HepG2 (cell line): ENCODE results near the gene TBATA. TPM values are rescaled to one million over a fixed set of nuclear protein-coding genes. Genes with fewer than 3 reads are reported as not detected.

Source experiments
- ATAC-seq: fragments of 200-7000 bp; cut with Tn5 transposase; 3 replicates; pipeline ENCODE4 v1.9.1; 2020; ENCODE audit warnings: mild to moderate bottlenecking, moderate library complexity
- BruUV-seq: library from RNA; stranded (reverse); fragments of 400-500 nt; replicated peaks from 2 replicates; lab custom pipeline; 2021; lab: Mats Ljungman, UMichigan
- CTCF ChIA-PET: fragments of 300-600 bp; formaldehyde crosslinking; extraction: SDS; loops from one replicate; lab custom pipeline; 2021; ENCODE audit warnings: low total read pairs, inconsistent platforms, low intra/inter-chr PET ratio; lab: Yijun Ruan, JAX
- POLR2A ChIA-PET: fragments of 350-600 bp; sonication (Branson Sonifier 250); formaldehyde crosslinking; loops from one replicate; lab custom pipeline; 2020; ENCODE audit warnings: antibody characterized with exemption, inconsistent platforms; lab: Yijun Ruan, JAX
- DNase-seq: peaks from one replicate; pipeline ENCODE4 v3.0.0-alpha.2; 2015; ENCODE audit warnings: low spot score
- FAIRE-seq: peaks from 3 replicates; lab custom pipeline; 2011; peaks lifted over from hg19 to GRCh38; lab: Jason Lieb, UNC
- H2AFZ ChIP-seq: one replicate; pipeline ENCODE4 v1.6.1; 2011; ENCODE audit warnings: low read length, inconsistent platforms
- H3K27ac ChIP-seq: fragments of 300-600 bp; 3 replicates; pipeline ENCODE4 v1.8.0; 2011; ENCODE audit warnings: mixed run types, mild to moderate bottlenecking, mixed read lengths, low read length, inconsistent platforms; ENCODE audit not compliant: insufficient read depth; ENCODE audit errors: extremely low read length
- H3K27me3 ChIP-seq, 2 experiments: fragments of 200-600 bp in 1 of 2; 2 replicates in 1 of 2; 3 replicates in 1 of 2; pipeline versions ENCODE4 v1.6.0 to v1.8.0; 2011; ENCODE audit warnings: low read length in 2 of 2, mild to moderate bottlenecking in 2 of 2, moderate library complexity in 2 of 2, inconsistent platforms in 1 of 2; ENCODE audit not compliant: insufficient read depth in 2 of 2, control insufficient read depth in 1 of 2
- H3K36me3 ChIP-seq, 2 experiments: fragments of 200-600 bp in 1 of 2; replicated peaks in 1 of 2; 2 replicates in 1 of 2; 3 replicates in 1 of 2; pipeline versions ENCODE4 v1.5.1 to v1.8.0; 2011; ENCODE audit warnings: low read length in 2 of 2, inconsistent platforms in 1 of 2; ENCODE audit not compliant: insufficient read depth in 2 of 2, control insufficient read depth in 1 of 2
- H3K4me1 ChIP-seq: 2 replicates; pipeline ENCODE4 v1.5.1; 2012; ENCODE audit warnings: low read length, inconsistent platforms; ENCODE audit not compliant: insufficient read depth
- H3K4me2 ChIP-seq: 2 replicates; pipeline ENCODE4 v1.6.0; 2011; ENCODE audit warnings: low read depth, low read length, inconsistent platforms
- H3K4me3 ChIP-seq, 3 experiments: fragments of 200-600 bp in 1 of 3; sonication (generic), shearing (Covaris generic) in 1 of 3; replicated peaks in 1 of 3; 2 replicates each; pipeline ENCODE4 v1.5.1; 2011 to 2016; ENCODE audit warnings: low read length in 3 of 3, inconsistent platforms in 2 of 3, low read depth in 2 of 3, mild to moderate bottlenecking in 2 of 3, control low read depth in 1 of 3, mixed read lengths in 1 of 3; ENCODE audit not compliant: insufficient read depth in 1 of 3
- H3K79me2 ChIP-seq: one replicate; pipeline ENCODE4 v1.6.1; 2011; ENCODE audit warnings: low read length, inconsistent platforms; ENCODE audit not compliant: insufficient read depth
- H3K9ac ChIP-seq: 2 replicates; pipeline ENCODE4 v1.6.0; 2011; ENCODE audit warnings: mild to moderate bottlenecking, low read depth, low read length, inconsistent platforms; ENCODE audit not compliant: insufficient read depth
- H3K9me3 ChIP-seq: 2 replicates; pipeline ENCODE4 v1.5.1; 2012; ENCODE audit warnings: mild to moderate bottlenecking, low read length
- H4K20me1 ChIP-seq: 2 replicates; pipeline ENCODE4 v1.6.0; 2011; ENCODE audit warnings: inconsistent platforms, mild to moderate bottlenecking, low read length, moderate library complexity; ENCODE audit not compliant: insufficient read depth
- CCAR2 ChIP-seq: fragments of 200-400 bp; formaldehyde crosslinking; optimal IDR thresholded peaks from 2 replicates; pipeline ENCODE3; 2018; ENCODE audit warnings: low read depth, mild to moderate bottlenecking, low read length, moderate library complexity
- IKZF4 ChIP-seq: sonication (generic); formaldehyde crosslinking; IDR thresholded peaks from 2 replicates; pipeline ENCODE4 v1.5.1; 2020; ENCODE audit warnings: borderline replicate concordance, mild to moderate bottlenecking, low read depth, missing genetic modification reagents; ENCODE audit errors: not compliant biosample characterization
- KLF9 ChIP-seq: IDR thresholded peaks from 2 replicates; pipeline ENCODE4 v1.6.1; 2016; ENCODE audit warnings: low read depth
- MTA1 ChIP-seq: sonication (generic); formaldehyde crosslinking; IDR thresholded peaks from 2 replicates; pipeline ENCODE4 v1.4.0; 2020; ENCODE audit warnings: missing genetic modification reagents, mild to moderate bottlenecking, borderline replicate concordance
- MTA3 ChIP-seq: sonication (generic); formaldehyde crosslinking; IDR thresholded peaks from 2 replicates; pipeline ENCODE4 v1.4.0; 2020; ENCODE audit warnings: missing genetic modification reagents
- NCOA5 ChIP-seq: sonication (generic); formaldehyde crosslinking; IDR thresholded peaks from 2 replicates; pipeline ENCODE4 v1.4.0; 2020; ENCODE audit warnings: missing genetic modification reagents
- NFYC ChIP-seq: IDR thresholded peaks from 2 replicates; pipeline ENCODE4 v1.6.1; 2016; ENCODE audit warnings: missing genetic modification reagents, missing compliant biosample characterization
- SRSF1 ChIP-seq: fragments of 200-400 bp; formaldehyde crosslinking; optimal IDR thresholded peaks from 2 replicates; pipeline ENCODE3; 2017; ENCODE audit warnings: mild to moderate bottlenecking, low read depth, low read length, moderate library complexity
- ZNF10 ChIP-seq: sonication (generic); formaldehyde crosslinking; IDR thresholded peaks from 2 replicates; pipeline ENCODE4 v1.4.0; 2020; ENCODE audit warnings: mild to moderate bottlenecking, low read depth, missing genetic modification reagents, borderline replicate concordance
- ZNF20 ChIP-seq: sonication (generic); formaldehyde crosslinking; IDR thresholded peaks from 2 replicates; pipeline ENCODE4 v1.4.0; 2020; ENCODE audit warnings: mild to moderate bottlenecking, moderate library complexity, missing genetic modification reagents
- ZNF883 ChIP-seq: sonication (generic); formaldehyde crosslinking; IDR thresholded peaks from 2 replicates; pipeline ENCODE4 v1.5.1; 2020; ENCODE audit warnings: mild to moderate bottlenecking, missing genetic modification reagents; ENCODE audit errors: not compliant biosample characterization
- WGBS: methylation state at CpG from one replicate; pipeline ENCODE4 v1.1.6; 2017; ENCODE audit warnings: low lambda C conversion rate; 5-methylcytosine and 5-hydroxymethylcytosine counted together
- in situ Hi-C: cut with HindIII; loops from 2 replicates; pipeline ENCODE4 v1.10.0; 2017; ENCODE audit warnings: low pct_unique_long_range_greater_than_20kb; ENCODE audit not compliant: extremely low pct_ligation_motif_present
- intact Hi-C: fragments of 100-400 bp; cut with micrococcal nuclease; formaldehyde crosslinking; loops from one replicate; pipeline ENCODE4 v1.10.0; 2022; ENCODE audit not compliant: unreplicated experiment
- polyA plus RNA-seq, 8 experiments: library from polyadenylated mRNA; depleted of rRNA in 3 of 8; stranded (reverse) in 7 of 8; unstranded in 1 of 8; fragments of >200 nt; fragmentation: Illumina TruSeq in 4 of 8; extraction: Trizol in 4 of 8; gene quantifications; 2 replicates each; pipeline versions ENCODE4 v1.2.1 to v1.2.3, GENCODE V29; 2011 to 2016; ENCODE audit warnings: low read depth in 4 of 8, missing spikeins in 1 of 8, mixed read lengths in 1 of 8; ENCODE audit not compliant: insufficient read depth in 1 of 8
- total RNA-seq, 5 experiments: library from RNA; depleted of rRNA; stranded (reverse); fragments of >200 nt; fragmentation: Illumina TruSeq; extraction: Trizol; gene quantifications; 2 replicates each; pipeline ENCODE4 v1.2.3, GENCODE V29; 2016; ENCODE audit warnings: low read depth in 1 of 5
- TF ChIP-seq, protein P1 (sequence below): sonication (generic); formaldehyde crosslinking; IDR thresholded peaks from 2 replicates; pipeline ENCODE4 v1.5.0; 2020; ENCODE audit warnings: mild to moderate bottlenecking, missing genetic modification reagents, borderline replicate concordance
- TF ChIP-seq, protein P2 (sequence below): sonication (generic); formaldehyde crosslinking; IDR thresholded peaks from 2 replicates; pipeline ENCODE4 v1.4.0; 2020; ENCODE audit warnings: missing genetic modification reagents
- TF ChIP-seq, protein P3 (sequence below): IDR thresholded peaks from 2 replicates; pipeline ENCODE4 v1.6.1; 2016; ENCODE audit warnings: missing compliant biosample characterization, missing genetic modification reagents, borderline replicate concordance

Gene TBATA
- total and polyA plus RNA-seq, 2 of the 13 experiments (the other 11 are each of a cell fraction or from before 2014, with no cell fraction given), result not detected

DNA sequence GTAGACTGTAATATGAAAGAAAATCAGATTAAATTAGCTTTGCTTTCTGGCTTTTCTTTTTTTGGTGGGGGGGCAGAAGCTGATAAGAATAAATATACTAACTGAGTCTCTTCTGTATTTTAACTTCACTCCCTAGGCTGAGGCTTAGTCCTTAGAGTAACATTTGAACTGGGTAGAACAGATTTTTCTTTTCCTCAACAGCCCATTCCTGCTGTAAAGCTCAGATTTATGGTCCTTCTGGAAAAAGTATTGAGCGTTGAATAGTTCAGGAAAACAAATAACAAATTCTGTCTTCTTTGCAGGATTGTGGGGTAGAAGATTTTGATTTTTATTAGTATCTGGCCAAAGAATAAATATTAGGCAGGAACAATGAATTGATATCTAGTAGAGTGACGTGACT, 48.4 kb upstream of the TBATA start:
- no peaks in the 10 kb centered on the region for H3K27me3 ChIP-seq
- no peak overlapping the region for H3K4me3 ChIP-seq
- H3K4me1 ChIP-seq, result peaks cover 52% of the 10 kb centered on the region
- H3K36me3 ChIP-seq, result peaks cover 0 to 3% of the 10 kb centered on the region in 2 experiments; a peak in 2 of 5 replicates
- no peak overlapping the region for H3K27ac ChIP-seq
- no peaks in the 10 kb centered on the region for H4K20me1 ChIP-seq
- 77% methylated on average over 2 of the region's 2 CpGs for WGBS
- intact Hi-C loops, result no loop called here
- FAIRE-seq, result no peak
- H3K4me2 ChIP-seq, result no peak overlapping the region
- POLR2A ChIA-PET, result no interaction called here
- H3K9me3 ChIP-seq, result peaks cover 6% of the 10 kb centered on the region; the same call in 1 of the 2 replicates
- BruUV-seq, result no TSS peak
- TF ChIP-seq ZNF20 (CRISPR knock-in tag), result no peak
- TF ChIP-seq SRSF1, result no peak
- TF ChIP-seq IKZF4 (CRISPR knock-in tag), result no peak
- TF ChIP-seq NFYC, result no peak
- no peak for ATAC-seq
- no peak overlapping the region for H3K9ac ChIP-seq
- CTCF ChIA-PET, result no interaction called here
- in situ Hi-C loops, result no loop called here
- no peak overlapping the region for H2AFZ ChIP-seq
- peaks cover 20% of the 10 kb centered on the region for H3K79me2 ChIP-seq
- DNase-seq, result no peak

DNA sequence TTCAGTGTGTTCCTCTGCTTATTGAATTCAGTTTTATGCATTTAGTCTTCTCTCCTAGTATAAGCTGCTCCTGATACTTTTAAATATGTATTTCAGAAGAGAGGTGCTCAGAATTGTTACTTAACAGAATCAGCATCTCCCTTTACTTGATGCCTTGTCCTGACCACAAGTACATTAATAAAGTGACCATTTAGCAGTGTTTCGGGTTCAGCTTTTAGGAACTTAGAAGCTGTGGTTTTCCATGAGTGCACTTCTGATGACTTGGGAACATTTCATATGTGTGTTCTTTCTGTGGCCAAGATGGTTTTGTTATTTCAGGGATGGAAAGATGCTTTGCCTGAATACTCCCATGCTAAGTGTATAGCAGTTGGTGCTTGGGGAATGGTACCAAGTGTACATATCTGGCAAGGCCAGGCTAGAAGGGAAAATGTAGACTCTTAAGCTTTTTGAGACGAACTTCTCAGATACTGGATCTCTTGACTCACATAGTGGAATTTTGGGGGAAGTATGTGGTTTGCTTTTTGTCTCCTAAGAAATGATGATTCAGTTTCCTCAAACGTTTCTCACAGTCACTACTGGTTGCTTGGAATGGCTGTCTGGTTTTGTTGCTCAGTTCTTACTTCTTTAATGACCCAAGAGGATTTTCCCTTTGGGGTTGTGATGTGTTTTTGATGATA, 47.8 kb upstream of the TBATA start:
- no peak overlapping the region for H3K4me2 ChIP-seq
- BruUV-seq, result no TSS peak
- no peaks in the 10 kb centered on the region for H3K27me3 ChIP-seq
- H4K20me1 ChIP-seq, result no peaks in the 10 kb centered on the region
- DNase-seq (no peak), FAIRE-seq (no peak), ATAC-seq (no peak)
- ChIA-PET CTCF (no interaction called here), POLR2A (no interaction called here)
- 93% methylated on average over 3 of the region's 3 CpGs for WGBS
- intact Hi-C loops, result no loop called here
- H3K36me3 ChIP-seq, result peaks cover 0 to 3% of the 10 kb centered on the region in 2 experiments; a peak in 2 of 5 replicates
- H3K79me2 ChIP-seq, result peaks cover 16% of the 10 kb centered on the region
- no peak overlapping the region for H2AFZ ChIP-seq
- in situ Hi-C loops, result no loop called here
- no peak overlapping the region for H3K4me3 ChIP-seq
- peaks cover 6% of the 10 kb centered on the region; the same call in 1 of the 2 replicates for H3K9me3 ChIP-seq
- no peak overlapping the region for H3K27ac ChIP-seq
- no peak overlapping the region for H3K9ac ChIP-seq
- peaks cover 58% of the 10 kb centered on the region for H3K4me1 ChIP-seq
- TF ChIP-seq NCOA5 (CRISPR knock-in tag) (no peak), KLF9 (no peak), CCAR2 (no peak), ZNF883 (CRISPR knock-in tag) (no peak), MTA1 (CRISPR knock-in tag) (no peak), ZNF10 (CRISPR knock-in tag) (no peak), MTA3 (CRISPR knock-in tag) (no peak)
- TF ChIP-seq, protein P1, sequence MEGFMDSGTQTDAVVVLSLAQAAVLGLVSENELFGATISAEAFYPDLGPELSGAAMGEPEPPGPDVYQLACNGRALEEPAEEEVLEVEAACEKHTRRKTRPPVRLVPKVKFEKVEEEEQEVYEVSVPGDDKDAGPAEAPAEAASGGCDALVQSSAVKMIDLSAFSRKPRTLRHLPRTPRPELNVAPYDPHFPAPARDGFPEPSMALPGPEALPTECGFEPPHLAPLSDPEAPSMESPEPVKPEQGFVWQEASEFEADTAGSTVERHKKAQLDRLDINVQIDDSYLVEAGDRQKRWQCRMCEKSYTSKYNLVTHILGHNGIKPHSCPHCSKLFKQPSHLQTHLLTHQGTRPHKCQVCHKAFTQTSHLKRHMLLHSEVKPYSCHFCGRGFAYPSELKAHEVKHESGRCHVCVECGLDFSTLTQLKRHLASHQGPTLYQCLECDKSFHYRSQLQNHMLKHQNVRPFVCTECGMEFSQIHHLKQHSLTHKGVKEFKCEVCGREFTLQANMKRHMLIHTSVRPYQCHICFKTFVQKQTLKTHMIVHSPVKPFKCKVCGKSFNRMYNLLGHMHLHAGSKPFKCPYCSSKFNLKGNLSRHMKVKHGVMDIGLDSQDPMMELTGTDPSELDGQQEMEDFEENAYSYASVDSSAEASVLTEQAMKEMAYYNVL, result no peak
- TF ChIP-seq, protein P2, sequence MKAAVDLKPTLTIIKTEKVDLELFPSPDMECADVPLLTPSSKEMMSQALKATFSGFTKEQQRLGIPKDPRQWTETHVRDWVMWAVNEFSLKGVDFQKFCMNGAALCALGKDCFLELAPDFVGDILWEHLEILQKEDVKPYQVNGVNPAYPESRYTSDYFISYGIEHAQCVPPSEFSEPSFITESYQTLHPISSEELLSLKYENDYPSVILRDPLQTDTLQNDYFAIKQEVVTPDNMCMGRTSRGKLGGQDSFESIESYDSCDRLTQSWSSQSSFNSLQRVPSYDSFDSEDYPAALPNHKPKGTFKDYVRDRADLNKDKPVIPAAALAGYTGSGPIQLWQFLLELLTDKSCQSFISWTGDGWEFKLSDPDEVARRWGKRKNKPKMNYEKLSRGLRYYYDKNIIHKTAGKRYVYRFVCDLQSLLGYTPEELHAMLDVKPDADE (CRISPR knock-in tag), result no peak
- TF ChIP-seq, protein P3, sequence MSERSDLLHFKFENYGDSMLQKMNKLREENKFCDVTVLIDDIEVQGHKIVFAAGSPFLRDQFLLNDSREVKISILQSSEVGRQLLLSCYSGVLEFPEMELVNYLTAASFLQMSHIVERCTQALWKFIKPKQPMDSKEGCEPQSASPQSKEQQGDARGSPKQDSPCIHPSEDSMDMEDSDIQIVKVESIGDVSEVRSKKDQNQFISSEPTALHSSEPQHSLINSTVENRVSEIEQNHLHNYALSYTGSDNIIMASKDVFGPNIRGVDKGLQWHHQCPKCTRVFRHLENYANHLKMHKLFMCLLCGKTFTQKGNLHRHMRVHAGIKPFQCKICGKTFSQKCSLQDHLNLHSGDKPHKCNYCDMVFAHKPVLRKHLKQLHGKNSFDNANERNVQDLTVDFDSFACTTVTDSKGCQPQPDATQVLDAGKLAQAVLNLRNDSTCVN, result no peak
